ENCODE measurements around the gene AGPS.
"Not testable (repeated sequence)": the region's sequence is repeated elsewhere in the genome, so short reads cannot be mapped to it uniquely, and the experiment has no call there.

Gene AGPS

DNA sequence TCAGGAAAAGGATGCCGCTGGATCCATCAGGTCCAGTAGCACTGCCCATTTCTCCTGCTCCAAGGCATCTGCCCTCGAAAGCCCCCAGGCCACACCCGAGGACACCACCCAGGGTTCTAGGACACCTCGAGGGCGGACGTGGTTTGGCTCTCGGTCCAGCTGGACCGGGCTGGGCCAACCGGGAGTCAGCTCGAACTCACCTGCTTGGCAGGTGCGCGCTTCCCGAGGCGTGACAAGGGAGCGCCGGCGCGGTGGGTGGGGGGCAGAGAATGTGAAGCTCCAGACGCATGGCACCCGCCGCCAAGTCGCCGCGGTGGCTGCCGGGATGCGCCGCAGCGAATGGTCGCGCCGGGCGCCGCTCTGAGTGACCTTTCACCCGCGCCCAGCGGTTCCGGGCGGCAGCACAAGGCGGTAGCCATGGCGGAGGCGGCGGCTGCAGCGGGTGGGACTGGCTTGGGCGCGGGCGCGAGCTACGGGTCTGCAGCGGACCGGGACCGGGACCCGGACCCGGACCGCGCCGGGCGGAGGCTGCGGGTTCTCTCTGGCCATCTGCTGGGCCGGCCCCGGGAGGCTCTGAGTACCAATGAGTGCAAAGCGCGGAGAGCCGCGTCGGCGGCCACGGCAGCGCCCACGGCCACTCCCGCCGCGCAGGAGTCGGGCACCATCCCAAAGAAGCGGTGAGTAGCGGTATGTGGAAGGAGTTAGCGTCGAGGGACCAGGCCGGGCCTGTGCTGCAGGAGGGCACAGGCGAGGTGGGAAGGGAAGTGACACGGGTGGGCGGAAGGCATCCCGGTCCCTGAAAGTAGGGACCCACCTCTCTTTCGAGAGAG, at the start of gene AGPS:
AGPS (plus strand) TSS at position 401 of the 830 bp plus-strand sequence; CDS start at position 418, 17 bp downstream.
- peak within 1 kb of the TSS; percentile 98 for H2AFZ ChIP-seq (ENCODE audit: low read depth, low read length)
- no peaks in the 10 kb centered on the region for H3K27me3 ChIP-seq (ENCODE audit: insufficient read depth, low read length)
- no peaks in the 10 kb centered on the region for H3K36me3 ChIP-seq (ENCODE audit: insufficient read depth, low read length)
- H3K4me3 ChIP-seq (ENCODE audit: low read length), result peak within 1 kb of the TSS; percentile 68
- peaks cover 13% of the 10 kb centered on the region for H3K4me1 ChIP-seq (ENCODE audit: insufficient read depth, low read length)
- no peaks in the 10 kb centered on the region for H3K9me3 ChIP-seq (ENCODE audit: low read length)

DNA sequence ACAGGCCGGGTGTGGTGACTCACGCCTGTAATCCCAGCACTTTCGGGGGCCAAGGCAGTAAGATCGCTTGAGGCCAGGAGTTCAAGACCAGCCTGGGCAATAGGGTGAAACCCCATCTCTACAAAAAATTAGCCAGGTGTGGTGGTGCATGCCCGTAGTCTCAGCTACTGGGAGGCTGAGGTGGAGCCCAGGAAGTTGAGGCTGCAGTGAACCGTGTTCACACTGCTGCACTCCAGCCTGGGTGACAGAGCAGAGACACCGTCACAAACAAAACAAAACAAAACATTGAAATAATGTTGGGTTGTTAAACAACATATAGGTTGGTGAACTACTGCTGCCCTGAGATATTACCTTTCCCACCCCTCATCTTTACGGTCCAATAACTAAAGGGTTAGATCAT, 48.8 kb upstream of the AGPS start:
- H3K4me3 ChIP-seq (ENCODE audit: low read length), result no peak overlapping the region
- H3K27me3 ChIP-seq (ENCODE audit: insufficient read depth, low read length), result no peaks in the 10 kb centered on the region
- no peaks in the 10 kb centered on the region for H3K9me3 ChIP-seq (ENCODE audit: low read length)
- H3K36me3 ChIP-seq (ENCODE audit: insufficient read depth, low read length), result no peaks in the 10 kb centered on the region
- peaks cover 4% of the 10 kb centered on the region for H3K4me1 ChIP-seq (ENCODE audit: insufficient read depth, low read length)
- H2AFZ ChIP-seq (ENCODE audit: low read depth, low read length), result no peak overlapping the region

- Histone ChIP-seq H3K36me3 (ENCODE audit: insufficient read depth, low read length) (no peaks in the 10 kb centered on the region), H3K9me3 (ENCODE audit: low read length) (no peaks in the 10 kb centered on the region), H3K4me1 (ENCODE audit: insufficient read depth, low read length) (peaks cover 7% of the 10 kb centered on the region), H3K4me3 (ENCODE audit: low read length) (no peak overlapping the region), H3K27me3 (ENCODE audit: insufficient read depth, low read length) (no peaks in the 10 kb centered on the region), H2AFZ (ENCODE audit: low read depth, low read length) (no peak overlapping the region)
Observed at GRCh38 chr2:177344316-177344715, 48.3 kb upstream of the AGPS start.

DNA sequence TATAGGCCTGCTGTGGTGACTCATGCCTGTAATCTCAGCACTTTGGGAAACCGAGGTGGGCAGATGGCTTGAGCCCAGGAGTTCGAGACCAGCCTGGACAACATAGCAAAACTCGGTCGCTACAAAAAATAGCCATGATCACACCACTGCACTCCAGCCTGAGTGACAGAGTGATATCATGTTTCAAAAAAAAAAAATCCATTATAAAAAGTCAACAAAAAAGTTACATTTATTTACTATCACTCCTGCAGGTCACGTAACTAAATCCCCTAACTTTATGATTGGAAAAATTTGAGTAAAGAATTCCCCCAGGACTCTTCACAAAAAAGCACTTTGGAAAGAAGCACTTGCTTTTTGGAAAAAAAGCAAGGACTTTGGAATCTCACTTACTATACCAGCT, 46.4 kb upstream of the AGPS start:
- H3K4me3 ChIP-seq (ENCODE audit: low read length), result no peak overlapping the region
- no peak overlapping the region for H2AFZ ChIP-seq (ENCODE audit: low read depth, low read length)
- H3K36me3 ChIP-seq (ENCODE audit: insufficient read depth, low read length), result no peaks in the 10 kb centered on the region
- no peaks in the 10 kb centered on the region for H3K9me3 ChIP-seq (ENCODE audit: low read length)
- no peaks in the 10 kb centered on the region for H3K27me3 ChIP-seq (ENCODE audit: insufficient read depth, low read length)
- peaks cover 7% of the 10 kb centered on the region for H3K4me1 ChIP-seq (ENCODE audit: insufficient read depth, low read length)

GRCh38 chr2:177347570-177347969, 45.0 kb upstream of the AGPS start:
- Histone ChIP-seq H3K9me3 (ENCODE audit: low read length) (no peaks in the 10 kb centered on the region), H2AFZ (ENCODE audit: low read depth, low read length) (no peak overlapping the region)

DNA sequence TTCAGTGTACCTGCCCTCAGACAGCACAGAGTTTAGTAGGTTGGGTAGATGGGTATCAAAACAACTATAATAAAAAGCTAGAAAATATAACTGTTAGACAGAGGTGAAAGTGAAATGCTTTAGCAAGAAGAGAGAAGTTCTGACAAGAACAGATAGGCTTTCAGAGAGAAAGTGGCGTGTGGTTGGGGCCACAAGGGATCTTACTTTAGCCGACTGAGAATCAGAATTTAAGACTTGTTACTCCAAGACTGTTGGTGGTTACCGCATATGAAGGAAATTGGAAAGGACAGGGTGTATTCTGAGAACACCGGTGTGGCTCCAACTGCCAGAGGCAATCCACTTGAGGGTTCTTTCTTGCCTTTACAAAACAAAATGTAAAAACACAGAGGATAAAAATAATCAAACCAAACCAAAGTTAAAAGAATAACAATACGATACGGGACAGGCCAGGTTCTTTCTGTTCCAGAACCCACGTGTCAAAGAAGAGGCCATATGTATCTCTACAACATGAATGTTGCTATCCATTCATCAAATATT, 44.4 kb upstream of the AGPS start:
- Histone ChIP-seq H3K27me3 (ENCODE audit: insufficient read depth, low read length) (no peaks in the 10 kb centered on the region), H3K4me1 (ENCODE audit: insufficient read depth, low read length) (peaks cover 7% of the 10 kb centered on the region), H3K9me3 (ENCODE audit: low read length) (no peaks in the 10 kb centered on the region), H3K36me3 (ENCODE audit: insufficient read depth, low read length) (no peaks in the 10 kb centered on the region), H2AFZ (ENCODE audit: low read depth, low read length) (no peak overlapping the region), H3K4me3 (ENCODE audit: low read length) (no peak overlapping the region)

More at GRCh38 chr2:177347570-177347969, 45.0 kb upstream of the AGPS start:
- no peaks in the 10 kb centered on the region for H3K36me3 ChIP-seq (ENCODE audit: insufficient read depth, low read length)
- H3K4me3 ChIP-seq (ENCODE audit: low read length), result no peak overlapping the region
- H3K4me1 ChIP-seq (ENCODE audit: insufficient read depth, low read length), result peaks cover 7% of the 10 kb centered on the region
- no peaks in the 10 kb centered on the region for H3K27me3 ChIP-seq (ENCODE audit: insufficient read depth, low read length)

- Histone ChIP-seq H3K36me3 (ENCODE audit: insufficient read depth, low read length) (no peaks in the 10 kb centered on the region), H3K27me3 (ENCODE audit: insufficient read depth, low read length) (no peaks in the 10 kb centered on the region), H3K9me3 (ENCODE audit: low read length) (no peaks in the 10 kb centered on the region), H3K4me3 (ENCODE audit: low read length) (no peak overlapping the region), H3K4me1 (ENCODE audit: insufficient read depth, low read length) (peaks cover 7% of the 10 kb centered on the region), H2AFZ (ENCODE audit: low read depth, low read length) (no peak overlapping the region)
Observed at GRCh38 chr2:177348733-177349693, 43.6 kb upstream of the AGPS start.

- H2AFZ ChIP-seq (ENCODE audit: low read depth, low read length); H3K36me3 ChIP-seq (ENCODE audit: insufficient read depth, low read length); H3K4me3 ChIP-seq (ENCODE audit: low read length); H3K9me3 ChIP-seq (ENCODE audit: low read length); H3K27me3 ChIP-seq (ENCODE audit: insufficient read depth, low read length): not testable (repeated sequence)
- peaks cover 11% of the 10 kb centered on the region for H3K4me1 ChIP-seq (ENCODE audit: insufficient read depth, low read length)
Observed at GRCh38 chr2:177350624-177351023, 41.9 kb upstream of the AGPS start.

- not testable (repeated sequence) for H3K36me3 ChIP-seq (ENCODE audit: insufficient read depth, low read length); H3K27me3 ChIP-seq (ENCODE audit: insufficient read depth, low read length); H3K9me3 ChIP-seq (ENCODE audit: low read length); H3K4me3 ChIP-seq (ENCODE audit: low read length); H2AFZ ChIP-seq (ENCODE audit: low read depth, low read length)
- H3K4me1 ChIP-seq (ENCODE audit: insufficient read depth, low read length), result peaks cover 16% of the 10 kb centered on the region
Observed at GRCh38 chr2:177351121-177351520, 41.5 kb upstream of the AGPS start.

GRCh38 chr2:177352441-177353186, 40.0 kb upstream of the AGPS start:
- Histone ChIP-seq H3K27me3 (ENCODE audit: insufficient read depth, low read length) (no peaks in the 10 kb centered on the region), H3K4me3 (ENCODE audit: low read length) (no peak overlapping the region), H3K9me3 (ENCODE audit: low read length) (no peaks in the 10 kb centered on the region), H3K36me3 (ENCODE audit: insufficient read depth, low read length) (no peaks in the 10 kb centered on the region), H2AFZ (ENCODE audit: low read depth, low read length) (no peak overlapping the region), H3K4me1 (ENCODE audit: insufficient read depth, low read length) (peaks cover 18% of the 10 kb centered on the region)

GRCh38 chr2:177353187-177353478, 39.4 kb upstream of the AGPS start:
- no peaks in the 10 kb centered on the region for H3K36me3 ChIP-seq (ENCODE audit: insufficient read depth, low read length)
- H2AFZ ChIP-seq (ENCODE audit: low read depth, low read length), result no peak overlapping the region
- no peak overlapping the region for H3K4me3 ChIP-seq (ENCODE audit: low read length)
- no peaks in the 10 kb centered on the region for H3K9me3 ChIP-seq (ENCODE audit: low read length)
- H3K4me1 ChIP-seq (ENCODE audit: insufficient read depth, low read length), result peaks cover 18% of the 10 kb centered on the region
- H3K27me3 ChIP-seq (ENCODE audit: insufficient read depth, low read length), result no peaks in the 10 kb centered on the region

GRCh38 chr2:177354541-177354940, 38.0 kb upstream of the AGPS start:
- not testable (repeated sequence) for H3K36me3 ChIP-seq (ENCODE audit: insufficient read depth, low read length); H2AFZ ChIP-seq (ENCODE audit: low read depth, low read length); H3K27me3 ChIP-seq (ENCODE audit: insufficient read depth, low read length); H3K4me3 ChIP-seq (ENCODE audit: low read length); H3K9me3 ChIP-seq (ENCODE audit: low read length)
- H3K4me1 ChIP-seq (ENCODE audit: insufficient read depth, low read length), result peaks cover 11% of the 10 kb centered on the region
